Right atrium auricular region (tissue), 2 donors: ENCODE measurements around the gene CAMTA1. TPM values are rescaled to one million over a fixed set of nuclear protein-coding genes. Genes with fewer than 3 reads are reported as not detected.

Experiments
- DNase-seq: peaks from one replicate; pipeline ENCODE4 v3.0.0-alpha.2; 2019; ENCODE audit warnings: low spot score
- H3K27ac ChIP-seq, 2 donors: fragments of 200-600 bp; sonication (generic); 1 replicate in 1 of 2; 2 replicates in 1 of 2; pipeline ENCODE4 v1.5.1; 2016 to 2019
- H3K27me3 ChIP-seq, 2 donors: fragments of 200-600 bp; sonication (generic); one replicate each; pipeline versions ENCODE4 v1.5.1 to v1.6.0; 2017 to 2019
- H3K36me3 ChIP-seq: fragments of 200-600 bp; sonication (generic); one replicate; pipeline ENCODE4 v1.5.1; 2016
- H3K4me1 ChIP-seq, 2 donors: fragments of 200-600 bp; sonication (generic); one replicate each; pipeline versions ENCODE4 v1.5.1 to v1.6.0; 2017 to 2019
- H3K4me3 ChIP-seq, 2 donors: fragments of 200-600 bp; sonication (generic); 1 replicate in 1 of 2; 2 replicates in 1 of 2; pipeline ENCODE4 v1.5.1; 2017 to 2019; ENCODE audit warnings: mild to moderate bottlenecking in 1 of 2, moderate library complexity in 1 of 2
- H3K9me3 ChIP-seq, 2 donors: fragments of 200-600 bp; sonication (generic); one replicate each; pipeline ENCODE4 v1.5.1; 2019
- CTCF ChIP-seq, 2 donors: fragments of 200-600 bp; sonication (generic); IDR thresholded peaks; one replicate each; pipeline ENCODE4 v1.5.1; 2019; ENCODE audit warnings: antibody characterized with exemption in 2 of 2
- total RNA-seq, 2 donors: library from RNA; depleted of rRNA; stranded (reverse); fragments of >200 nt; gene quantifications; one replicate each; pipeline ENCODE4 v1.1.0, GENCODE V29; 2016

Gene CAMTA1
- total RNA-seq, 2 donors from 2014 or later: 132 to 190 TPM

GRCh38 chr1:7355646-7356045 lies 570.4 kb downstream of the CAMTA1 start:
- Histone ChIP-seq H3K36me3 (no peaks in the 10 kb centered on the region), H3K9me3 (no peaks in the 10 kb centered on the region), H3K27me3 (no peaks in the 10 kb centered on the region), H3K4me3 (no peak overlapping the region), H3K27ac (no peak overlapping the region), H3K4me1 (no peaks in the 10 kb centered on the region)
- TF ChIP-seq CTCF (IDR thresholded peaks at IDR 0.05): no peak
- DNase-seq: no peak

- Histone ChIP-seq H3K36me3 (no peaks in the 10 kb centered on the region), H3K9me3 (no peaks in the 10 kb centered on the region), H3K4me1 (no peaks in the 10 kb centered on the region), H3K27ac (no peak overlapping the region), H3K4me3 (no peak overlapping the region), H3K27me3 (no peaks in the 10 kb centered on the region)
- no peak for DNase-seq
- TF ChIP-seq CTCF (IDR thresholded peaks at IDR 0.05): no peak
These were observed 570.8 kb downstream of the CAMTA1 start for GRCh38 chr1:7356079-7356478.

- no peak overlapping the region for H3K4me3 ChIP-seq
- no peaks in the 10 kb centered on the region for H3K9me3 ChIP-seq
- no peaks in the 10 kb centered on the region for H3K36me3 ChIP-seq
- H3K27ac ChIP-seq: no peak overlapping the region
- H3K27me3 ChIP-seq: no peaks in the 10 kb centered on the region
- peaks cover 0 to 6% of the 10 kb centered on the region in 2 donors for H3K4me1 ChIP-seq
- no peak for TF ChIP-seq CTCF (IDR thresholded peaks at IDR 0.05)
- DNase-seq: no peak
These were observed 573.2 kb downstream of the CAMTA1 start for GRCh38 chr1:7358425-7358824.

GRCh38 chr1:7360526-7360925 lies 575.3 kb downstream of the CAMTA1 start:
- no peak overlapping the region for H3K4me3 ChIP-seq
- H3K4me1 ChIP-seq: peaks cover 0 to 8% of the 10 kb centered on the region in 2 donors
- no peak for DNase-seq
- no peak overlapping the region for H3K27ac ChIP-seq
- H3K9me3 ChIP-seq: no peaks in the 10 kb centered on the region
- no peaks in the 10 kb centered on the region for H3K36me3 ChIP-seq
- TF ChIP-seq CTCF (IDR thresholded peaks at IDR 0.05): no peak
- H3K27me3 ChIP-seq: no peaks in the 10 kb centered on the region

- no peak for DNase-seq
- Histone ChIP-seq H3K9me3 (no peaks in the 10 kb centered on the region), H3K4me1 (peaks cover 0 to 15% of the 10 kb centered on the region in 2 donors), H3K4me3 (no peak overlapping the region), H3K27me3 (no peaks in the 10 kb centered on the region), H3K36me3 (no peaks in the 10 kb centered on the region), H3K27ac (peak overlapping the region; percentile 80 to 84)
- no peak for TF ChIP-seq CTCF (IDR thresholded peaks at IDR 0.05)
These were observed 577.7 kb downstream of the CAMTA1 start for GRCh38 chr1:7362947-7363346.

GRCh38 chr1:7363450-7363849 lies 578.2 kb downstream of the CAMTA1 start:
- H3K4me3 ChIP-seq: no peak overlapping the region
- no peak for TF ChIP-seq CTCF (IDR thresholded peaks at IDR 0.05)
- DNase-seq: no peak
- H3K27ac ChIP-seq: peak overlapping the region; percentile 80 to 84
- peaks cover 0 to 15% of the 10 kb centered on the region in 2 donors for H3K4me1 ChIP-seq
- no peaks in the 10 kb centered on the region for H3K9me3 ChIP-seq
- no peaks in the 10 kb centered on the region for H3K27me3 ChIP-seq
- H3K36me3 ChIP-seq: no peaks in the 10 kb centered on the region
